22Rv1 (cell line): ENCODE results near the gene OR2H2.

Experiments used
- H3K27ac ChIP-seq: fragments of 450-650 bp; 2 replicates; pipeline ENCODE4 v1.5.1; 2017
- CTCF ChIP-seq: fragments of 450-650 bp; IDR thresholded peaks from 2 replicates; pipeline ENCODE4 v1.5.1; 2017; ENCODE audit warnings: mild to moderate bottlenecking
- ZFX ChIP-seq: fragments of 450-650 bp; IDR thresholded peaks from 2 replicates; pipeline ENCODE4 v1.6.1; 2017; ENCODE audit warnings: antibody characterized with exemption, borderline replicate concordance

OR2H2 gene

GRCh38 chr6:29557320-29557719, 27.6 kb upstream of the OR2H2 start:
- no peak for TF ChIP-seq CTCF
- no peak for TF ChIP-seq ZFX
- H3K27ac ChIP-seq: no peak overlapping the region

DNA sequence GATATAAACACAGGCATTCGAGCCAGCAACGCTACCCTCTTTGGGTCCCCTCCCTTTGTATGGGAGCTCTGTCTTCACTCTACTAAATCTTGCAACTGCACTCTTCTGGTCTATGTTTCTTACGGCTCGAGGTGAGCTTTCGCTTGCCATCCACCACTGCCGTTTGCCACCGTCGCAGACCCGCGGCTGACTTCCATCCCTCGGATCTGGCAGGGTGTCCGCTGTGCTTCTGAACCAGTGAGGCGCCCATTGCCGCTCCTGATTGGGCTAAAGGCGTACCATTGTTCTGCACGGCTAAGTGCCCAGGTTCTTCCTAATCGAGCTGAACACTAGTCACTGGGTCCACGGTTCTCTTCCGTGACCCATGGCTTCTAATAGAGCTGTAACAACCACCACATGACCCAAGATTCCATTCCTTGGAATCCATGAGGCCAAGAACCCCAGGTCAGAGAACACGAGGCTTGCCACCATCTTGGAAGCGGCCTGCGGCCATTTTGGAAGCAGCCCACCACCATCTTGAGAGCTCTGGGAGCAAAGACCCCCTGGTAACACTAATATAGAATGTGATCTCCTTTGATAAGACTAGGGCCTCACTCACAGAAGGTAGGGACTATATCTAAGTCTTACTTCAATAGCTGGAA, 26.4 kb upstream of the OR2H2 start:
- TF ChIP-seq CTCF (no peak), ZFX (no peak)
- H3K27ac ChIP-seq: no peak overlapping the region

DNA sequence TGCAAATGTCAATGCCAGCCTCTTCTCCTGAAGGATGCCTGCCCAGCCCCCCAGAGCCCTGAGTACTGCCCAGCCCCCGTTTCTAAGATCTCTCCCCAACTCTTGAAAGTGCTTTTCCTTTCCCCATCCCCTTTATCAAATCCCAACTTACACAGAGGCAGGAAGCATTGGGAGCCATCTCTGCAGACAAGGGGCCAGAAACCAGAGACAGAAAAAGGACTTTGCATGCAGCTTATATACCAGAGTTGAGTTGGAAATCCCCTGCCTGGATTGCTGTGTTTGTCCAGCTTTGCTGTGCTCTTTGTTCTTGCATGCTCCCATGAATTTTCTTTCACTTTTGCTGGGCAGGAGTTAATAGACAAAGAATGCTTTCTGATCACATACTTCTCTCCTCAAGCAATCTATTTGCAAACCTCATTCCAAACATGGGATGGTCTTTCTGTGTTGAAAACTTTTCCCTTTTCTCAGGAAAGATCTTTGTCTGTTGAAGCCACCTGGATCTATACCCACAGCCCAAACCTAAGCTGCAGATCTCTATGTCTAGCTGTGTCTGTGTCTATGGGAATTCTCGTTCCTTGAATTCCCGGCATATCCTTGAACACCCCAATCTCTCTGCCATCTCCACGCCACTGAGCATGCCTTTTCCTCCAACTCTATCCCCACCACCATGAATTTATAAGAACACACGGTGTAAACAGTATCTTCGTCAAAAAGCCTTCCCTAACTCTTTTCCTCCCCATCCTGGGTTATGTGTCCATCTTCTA, 25.2 kb upstream of the OR2H2 start, which contains the start of gene UBD:
Gene UBD (minus strand): TSS at position 209 of the 764 bp plus-strand sequence. CDS start 31 bp downstream, at position 178.
- TF ChIP-seq ZFX (no peak), CTCF (no peak)
- H3K27ac ChIP-seq: no peak within 1 kb of the TSS

GRCh38 chr6:29561091-29561490, 23.8 kb upstream of the OR2H2 start:
- H3K27ac ChIP-seq: no peak overlapping the region

DNA sequence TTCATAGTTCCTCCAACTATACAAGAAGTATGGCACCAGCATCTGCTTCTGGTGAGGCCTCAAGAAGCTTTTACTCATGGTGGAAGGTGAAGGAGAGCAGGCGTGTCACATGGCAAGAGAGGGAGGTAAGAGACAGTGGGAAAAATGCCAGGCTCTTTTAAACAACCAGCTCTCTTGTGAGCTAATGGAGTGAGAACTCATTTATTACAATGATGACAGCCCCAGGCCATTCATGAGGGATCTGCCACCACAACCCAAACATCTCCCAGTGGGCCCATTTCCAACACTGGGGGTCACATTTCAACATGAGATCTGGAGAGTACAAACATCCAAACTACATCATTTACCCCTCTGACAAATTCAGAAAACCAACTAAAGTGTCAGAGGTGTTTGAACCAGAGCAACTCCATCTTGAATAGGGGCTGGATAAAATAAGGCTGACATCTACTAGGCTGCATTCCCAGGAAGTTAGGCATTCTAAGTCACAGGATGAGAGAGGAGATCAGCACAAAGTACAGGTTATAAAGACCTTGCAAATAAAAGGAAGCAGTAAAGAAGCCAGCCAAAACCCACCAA, 23.2 kb upstream of the OR2H2 start:
- TF ChIP-seq CTCF: no peak
- no peak for TF ChIP-seq ZFX
- H3K27ac ChIP-seq: no peak overlapping the region

More at GRCh38 chr6:29561091-29561490, 23.8 kb upstream of the OR2H2 start:
- TF ChIP-seq ZFX (no peak), CTCF (no peak)

- H3K27ac ChIP-seq: no peak overlapping the region
- TF ChIP-seq CTCF: no peak
- TF ChIP-seq ZFX: no peak
Measured at GRCh38 chr6:29563435-29563965, 21.4 kb upstream of the OR2H2 start.

DNA sequence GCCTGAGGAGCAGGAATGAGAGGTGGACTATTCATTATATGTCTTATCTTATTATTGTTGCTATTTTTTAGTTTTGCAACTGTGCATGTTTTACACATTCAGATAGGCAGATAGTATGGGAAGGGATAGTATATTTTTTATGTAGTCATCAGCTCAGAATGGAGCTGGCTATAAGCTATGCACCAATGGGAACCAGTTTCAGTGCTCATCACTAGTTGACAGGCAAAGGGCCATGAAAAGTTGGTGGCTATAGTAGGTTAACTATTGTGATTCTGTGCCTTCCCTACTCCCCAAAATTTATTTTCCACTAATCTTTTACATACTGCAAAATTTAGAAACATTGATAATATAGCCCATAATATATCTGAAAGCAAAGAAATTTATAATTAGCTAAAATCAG, 20.0 kb upstream of the OR2H2 start:
- TF ChIP-seq CTCF (no peak), ZFX (no peak)
- H3K27ac ChIP-seq: no peak overlapping the region
